Memory B cell (primary cell): Measurements from ENCODE around the gene NACC1.

ENCODE experiments used
- ATAC-seq: fragments of 150-1000 bp; cut with Tn5 transposase; 2 replicates; pipeline ENCODE4 v1.10.0; 2021; ENCODE audit warnings: low read depth, mild to moderate bottlenecking, moderate library complexity
- DNase-seq, 2 donors: peaks; one replicate each; pipeline ENCODE4 v3.0.0; 2022; ENCODE audit warnings: low spot score in 2 of 2
- H3K27ac Mint-ChIP-seq: one replicate; pipeline ENCODE4 v1.8.0; 2022; ENCODE audit warnings: mild to moderate bottlenecking, moderate library complexity, mixed read lengths
- H3K27me3 Mint-ChIP-seq: one replicate; pipeline ENCODE4 v1.8.0; 2022; ENCODE audit warnings: mixed read lengths
- H3K36me3 Mint-ChIP-seq: one replicate; pipeline ENCODE4 v1.8.0; 2022; ENCODE audit warnings: mild to moderate bottlenecking, mixed read lengths
- H3K4me1 Mint-ChIP-seq: one replicate; pipeline ENCODE4 v1.8.0; 2022; ENCODE audit warnings: mixed read lengths
- H3K4me3 Mint-ChIP-seq: one replicate; pipeline ENCODE4 v1.8.0; 2022; ENCODE audit warnings: mild to moderate bottlenecking, moderate library complexity, mixed read lengths
- H3K9me3 Mint-ChIP-seq: one replicate; pipeline ENCODE4 v1.8.0; 2022; ENCODE audit warnings: mixed read lengths

NACC1 gene

DNA sequence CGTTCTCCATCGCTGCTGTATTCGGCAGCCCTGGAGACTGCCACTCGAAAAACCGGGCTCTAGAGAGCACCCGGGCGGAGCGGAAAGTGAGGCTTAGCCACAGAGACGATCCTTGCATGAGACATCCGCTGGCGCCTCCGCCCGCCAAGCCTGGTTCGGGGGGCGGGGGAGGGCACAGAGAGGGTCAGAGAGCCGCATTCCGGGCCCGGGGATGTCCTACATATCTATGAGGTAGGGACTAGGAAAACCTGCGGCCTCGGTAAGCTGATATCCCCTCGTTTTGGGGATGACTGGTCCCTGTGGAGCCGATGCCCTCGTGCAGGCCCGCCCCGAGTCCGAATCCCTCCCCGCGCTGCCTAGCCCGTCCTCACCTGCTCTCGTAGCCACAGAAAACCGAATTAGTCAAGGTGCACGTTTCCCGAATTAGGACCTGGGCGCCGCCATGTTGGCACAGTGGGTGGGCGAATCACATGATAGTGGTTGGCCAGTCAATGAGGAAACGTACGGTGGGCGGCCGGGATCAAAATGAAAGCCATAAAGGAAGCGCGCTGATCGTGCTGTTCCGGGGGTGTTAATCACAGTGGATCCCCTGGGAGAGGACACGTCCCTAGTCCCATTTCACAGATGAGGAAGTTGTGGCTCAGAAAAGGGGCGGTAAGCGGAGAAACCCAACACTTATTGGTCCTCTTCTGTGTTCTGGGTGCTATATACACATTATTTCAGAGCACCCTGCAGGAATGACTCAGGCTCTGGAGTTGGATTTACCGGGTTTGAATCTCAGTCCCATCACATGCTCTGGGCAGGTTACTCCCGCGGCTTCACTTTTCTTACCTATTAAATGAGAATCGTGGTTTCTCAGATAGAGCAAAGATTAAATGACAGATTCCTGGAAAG, 1.5 kb upstream of the NACC1 start, which contains the start of gene TRMT1:
TSS of gene TRMT1 (minus strand) at position 459 of the 894 bp plus-strand sequence. CDS start at position 118, 341 bp downstream.
- DNase-seq, result peak; percentile 79 to 85
- peaks cover 22% of the 10 kb centered on the region for H3K4me1 Mint-ChIP-seq
- peak; percentile 68 for ATAC-seq
- H3K36me3 Mint-ChIP-seq, result peaks cover 2% of the 10 kb centered on the region
- no peaks in the 10 kb centered on the region for H3K27me3 Mint-ChIP-seq
- H3K4me3 Mint-ChIP-seq, result peak within 1 kb of the TSS; percentile 92
- H3K27ac Mint-ChIP-seq, result peak within 1 kb of the TSS; percentile 87
- no peaks in the 10 kb centered on the region for H3K9me3 Mint-ChIP-seq

DNA sequence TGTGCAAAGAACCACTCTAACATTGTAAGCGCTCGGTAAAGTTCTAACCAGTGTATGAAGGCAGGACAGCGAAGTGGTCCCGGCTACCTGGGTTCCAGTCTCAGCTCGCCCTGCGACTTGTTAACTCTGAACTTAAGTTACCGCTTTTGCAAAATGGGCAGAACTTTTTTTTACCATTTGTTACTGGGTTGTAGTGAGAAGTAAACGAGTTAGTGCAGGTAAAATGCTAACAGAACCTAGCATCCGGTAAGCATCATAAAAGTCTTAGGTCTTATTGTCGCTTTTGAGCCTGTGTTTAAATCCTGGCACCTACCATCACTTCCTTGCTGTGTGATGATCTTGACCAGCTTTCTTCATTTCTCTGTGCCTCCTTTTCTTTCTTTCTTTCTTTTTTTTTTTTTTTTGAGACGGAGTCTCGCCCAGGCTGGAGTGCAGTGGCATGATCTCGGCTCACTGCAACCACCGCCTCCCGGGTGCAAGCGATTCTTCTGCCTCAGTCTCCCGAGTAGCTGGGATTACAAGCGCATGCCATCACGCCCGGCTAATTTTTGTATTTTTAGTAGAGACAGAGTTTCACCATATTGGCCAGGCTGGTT, 790 bp upstream of the NACC1 start:
- peak; percentile 8 for ATAC-seq
- peaks cover 28% of the 10 kb centered on the region for H3K4me1 Mint-ChIP-seq
- no peaks in the 10 kb centered on the region for H3K27me3 Mint-ChIP-seq
- H3K27ac Mint-ChIP-seq, result peak overlapping the region; percentile 87
- DNase-seq, result peak in 1 of 2 donors; percentile 16
- peak overlapping the region; percentile 92 for H3K4me3 Mint-ChIP-seq
- H3K9me3 Mint-ChIP-seq, result no peaks in the 10 kb centered on the region
- peaks cover 2% of the 10 kb centered on the region for H3K36me3 Mint-ChIP-seq

DNA sequence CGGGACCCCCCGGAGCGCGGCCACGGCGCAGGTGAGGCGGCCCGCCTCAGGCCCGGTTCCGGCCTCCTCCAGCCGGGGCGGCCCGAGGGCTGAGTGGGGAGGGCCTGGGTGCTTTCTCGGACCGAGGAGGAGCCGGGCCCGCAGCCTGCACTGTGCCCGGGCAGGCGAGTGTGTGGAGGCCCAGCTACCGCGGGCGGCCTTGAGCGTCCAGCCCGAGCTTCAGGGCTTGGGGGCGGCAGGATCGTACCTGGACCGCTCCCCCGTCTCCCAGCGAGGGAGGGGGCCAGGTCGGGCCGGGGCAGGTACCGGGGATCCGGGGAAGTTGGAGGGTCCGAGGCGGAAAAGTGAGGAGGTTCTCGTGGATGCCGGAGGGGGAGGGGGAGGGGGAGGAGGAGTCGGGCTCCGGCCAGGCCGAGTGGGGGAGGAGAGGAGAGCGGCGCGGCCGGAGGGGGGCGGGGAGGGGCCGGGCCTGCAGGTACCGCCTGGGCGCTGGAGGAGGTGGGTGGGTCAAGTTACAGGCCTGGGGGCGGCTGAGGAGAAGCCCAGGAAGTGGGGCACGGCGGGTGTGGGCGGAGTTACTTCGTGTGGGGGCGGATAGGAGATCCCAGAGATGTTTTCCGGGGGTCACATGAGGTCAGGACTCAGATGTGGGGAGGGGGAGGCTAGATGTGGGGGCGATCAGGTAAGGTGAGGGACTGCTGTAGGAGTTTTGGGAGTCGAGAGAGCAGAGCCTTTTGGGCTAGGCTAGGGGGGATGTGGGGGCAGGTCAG, 545 bp downstream of the NACC1 start:
- no peaks in the 10 kb centered on the region for H3K27me3 Mint-ChIP-seq
- no peak for ATAC-seq

DNA sequence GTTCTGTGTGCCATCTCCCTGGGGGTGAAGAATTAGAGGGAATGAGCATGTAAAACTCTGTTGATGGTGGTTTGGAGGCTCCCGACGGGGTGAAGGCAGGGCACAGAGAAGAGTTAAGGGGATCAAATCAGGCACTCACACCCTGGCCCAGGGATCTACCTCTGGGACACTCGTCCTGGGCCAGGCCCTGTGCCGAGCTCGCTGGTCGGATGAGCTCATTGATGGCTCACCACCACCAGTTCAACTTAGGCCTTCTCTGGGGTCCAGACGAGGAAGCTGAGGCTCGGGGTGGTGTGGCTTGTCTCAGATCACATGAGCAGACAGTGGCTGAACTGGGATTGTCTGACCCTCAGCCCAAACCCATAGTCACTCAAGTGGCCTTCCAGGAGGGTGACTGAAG, 1.6 kb downstream of the NACC1 start:
- H3K36me3 Mint-ChIP-seq, result peaks cover 2% of the 10 kb centered on the region
- peaks cover 33% of the 10 kb centered on the region for H3K4me1 Mint-ChIP-seq
- no peaks in the 10 kb centered on the region for H3K9me3 Mint-ChIP-seq
- peak overlapping the region; percentile 85 for H3K4me3 Mint-ChIP-seq
- H3K27ac Mint-ChIP-seq, result peak overlapping the region; percentile 55
- ATAC-seq (no peak), DNase-seq (no peak)
- no peaks in the 10 kb centered on the region for H3K27me3 Mint-ChIP-seq

More for the DNA sequence above, 545 bp downstream of the NACC1 start:
- Mint-ChIP-seq H3K4me1 (peaks cover 33% of the 10 kb centered on the region), H3K27ac (peak overlapping the region; percentile 55), H3K36me3 (peaks cover 2% of the 10 kb centered on the region), H3K4me3 (peak overlapping the region; percentile 85), H3K9me3 (no peaks in the 10 kb centered on the region)
- DNase-seq, result peak in 1 of 2 donors; percentile 24

DNA sequence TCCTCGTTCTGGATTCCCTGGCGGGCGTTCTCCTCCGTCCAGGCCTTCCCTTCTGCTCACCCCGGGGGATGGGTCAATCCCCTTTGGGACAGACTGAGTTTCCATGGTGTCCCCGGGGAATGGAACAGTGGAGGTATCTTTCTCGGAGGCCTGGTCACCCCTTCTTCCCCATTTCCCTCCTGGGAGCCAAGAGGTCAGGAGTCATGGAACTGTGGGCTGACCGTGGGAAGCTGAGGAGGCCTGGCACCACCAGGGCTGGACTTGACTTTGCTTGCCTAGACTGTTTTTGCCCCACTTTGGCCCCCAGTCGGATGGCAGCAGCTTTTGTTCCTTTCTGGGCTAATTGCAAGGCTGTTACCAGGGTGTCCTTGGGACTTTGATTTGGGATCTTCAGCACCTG, 2.0 kb downstream of the NACC1 start:
- peak overlapping the region; percentile 35 for H3K4me3 Mint-ChIP-seq
- H3K27ac Mint-ChIP-seq, result no peak overlapping the region
- ATAC-seq, result no peak
- no peaks in the 10 kb centered on the region for H3K27me3 Mint-ChIP-seq
- no peak for DNase-seq
- peaks cover 2% of the 10 kb centered on the region for H3K36me3 Mint-ChIP-seq
- peaks cover 33% of the 10 kb centered on the region for H3K4me1 Mint-ChIP-seq
- H3K9me3 Mint-ChIP-seq, result no peaks in the 10 kb centered on the region

DNA sequence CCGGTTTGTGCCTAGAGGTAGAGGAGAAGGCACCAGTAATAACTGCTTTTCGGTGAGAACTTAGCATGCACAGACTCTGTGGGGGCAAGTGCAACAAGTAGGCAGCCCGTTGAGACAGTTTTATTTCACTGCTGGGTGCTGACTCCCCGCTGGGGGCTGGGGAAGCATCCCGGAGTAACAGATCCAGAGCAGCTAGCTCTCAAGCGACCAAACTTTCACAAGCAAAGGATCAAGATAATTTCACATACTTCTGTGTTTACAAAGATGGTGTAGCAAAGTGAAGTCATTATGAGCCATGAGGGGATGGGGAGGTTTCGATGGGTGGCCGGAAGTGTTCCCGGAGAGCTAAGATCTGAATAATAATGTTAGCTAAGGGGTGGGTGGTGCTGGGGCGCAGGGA, 2.8 kb downstream of the NACC1 start:
- Mint-ChIP-seq H3K9me3 (no peaks in the 10 kb centered on the region), H3K27me3 (no peaks in the 10 kb centered on the region), H3K36me3 (no peaks in the 10 kb centered on the region), H3K4me3 (no peak overlapping the region), H3K27ac (no peak overlapping the region), H3K4me1 (peaks cover 30% of the 10 kb centered on the region)
- DNase-seq (no peak), ATAC-seq (no peak)

DNA sequence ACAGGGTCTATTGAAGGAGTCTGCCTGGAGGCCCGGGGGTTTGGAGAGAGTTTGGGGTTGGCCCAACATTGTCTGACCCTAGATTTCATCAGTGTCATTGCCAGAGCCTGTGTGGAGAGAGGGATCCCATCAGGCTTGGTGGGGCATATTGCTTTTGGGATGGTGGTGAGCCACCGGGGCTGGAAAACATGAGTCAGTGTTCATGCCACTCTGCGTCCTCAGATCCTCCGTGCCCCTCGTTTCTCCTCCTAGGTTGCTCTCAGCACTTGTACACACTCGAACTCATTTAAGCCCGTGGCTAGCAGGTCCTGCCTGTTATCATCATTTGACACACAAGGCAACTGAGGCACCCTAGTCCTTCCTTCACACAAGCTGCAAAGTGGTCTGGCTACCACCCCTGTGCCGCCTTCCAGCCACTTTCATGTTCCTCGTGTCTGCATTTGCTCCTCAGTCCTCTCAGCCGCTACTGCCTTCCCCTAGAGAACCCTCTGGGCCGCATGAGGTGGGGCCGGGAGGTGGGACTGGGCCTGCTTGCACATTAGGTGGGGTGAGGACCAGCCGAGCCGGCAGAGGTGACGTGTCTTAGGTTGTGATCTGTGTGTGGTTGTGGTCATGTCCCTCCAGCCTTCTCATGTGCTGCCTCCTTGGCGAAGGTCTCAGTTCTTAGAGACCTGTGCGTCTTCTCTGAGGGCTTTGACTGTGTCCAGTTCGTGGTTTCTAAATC, 3.6 kb downstream of the NACC1 start:
- Mint-ChIP-seq H3K4me3 (peak overlapping the region; percentile 15), H3K27me3 (no peaks in the 10 kb centered on the region), H3K27ac (peak overlapping the region; percentile 19), H3K9me3 (no peaks in the 10 kb centered on the region), H3K4me1 (peaks cover 27% of the 10 kb centered on the region), H3K36me3 (no peaks in the 10 kb centered on the region)
- DNase-seq (no peak), ATAC-seq (no peak)

DNA sequence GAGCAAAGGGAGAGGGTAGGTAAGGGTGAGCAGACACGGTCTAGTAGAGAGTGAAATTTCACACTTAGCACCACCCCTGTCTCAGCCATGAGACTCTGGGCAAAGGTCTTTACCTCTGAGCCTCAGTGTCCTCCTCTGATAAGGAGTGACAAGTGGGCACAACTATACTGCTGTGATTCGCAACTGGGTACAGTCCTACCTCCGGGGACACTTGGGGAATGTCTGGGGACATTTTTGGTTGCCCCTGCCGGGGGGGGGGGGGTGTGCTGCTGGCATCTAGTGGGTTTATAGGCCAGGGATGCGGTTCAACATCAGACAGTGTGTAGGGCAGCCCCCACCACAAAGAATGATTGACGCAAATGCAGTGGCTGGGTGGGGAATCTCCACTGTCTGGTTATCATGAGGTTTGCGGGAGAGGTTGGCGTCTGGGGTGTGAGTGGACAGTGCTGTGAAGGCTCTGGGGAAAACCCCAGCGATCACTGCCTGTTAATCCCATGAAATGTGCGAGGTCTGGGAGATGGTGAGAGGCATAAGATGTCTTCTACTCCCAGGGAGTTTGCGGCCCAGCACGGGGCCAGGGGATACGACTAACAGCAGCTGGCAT, 4.3 kb downstream of the NACC1 start:
- H3K4me1 Mint-ChIP-seq, result peaks cover 26% of the 10 kb centered on the region
- H3K27me3 Mint-ChIP-seq, result no peaks in the 10 kb centered on the region
- no peaks in the 10 kb centered on the region for H3K9me3 Mint-ChIP-seq
- peak overlapping the region; percentile 15 for H3K4me3 Mint-ChIP-seq
- no peaks in the 10 kb centered on the region for H3K36me3 Mint-ChIP-seq
- no peak for ATAC-seq
- no peak for DNase-seq
- H3K27ac Mint-ChIP-seq, result peak overlapping the region; percentile 19

DNA sequence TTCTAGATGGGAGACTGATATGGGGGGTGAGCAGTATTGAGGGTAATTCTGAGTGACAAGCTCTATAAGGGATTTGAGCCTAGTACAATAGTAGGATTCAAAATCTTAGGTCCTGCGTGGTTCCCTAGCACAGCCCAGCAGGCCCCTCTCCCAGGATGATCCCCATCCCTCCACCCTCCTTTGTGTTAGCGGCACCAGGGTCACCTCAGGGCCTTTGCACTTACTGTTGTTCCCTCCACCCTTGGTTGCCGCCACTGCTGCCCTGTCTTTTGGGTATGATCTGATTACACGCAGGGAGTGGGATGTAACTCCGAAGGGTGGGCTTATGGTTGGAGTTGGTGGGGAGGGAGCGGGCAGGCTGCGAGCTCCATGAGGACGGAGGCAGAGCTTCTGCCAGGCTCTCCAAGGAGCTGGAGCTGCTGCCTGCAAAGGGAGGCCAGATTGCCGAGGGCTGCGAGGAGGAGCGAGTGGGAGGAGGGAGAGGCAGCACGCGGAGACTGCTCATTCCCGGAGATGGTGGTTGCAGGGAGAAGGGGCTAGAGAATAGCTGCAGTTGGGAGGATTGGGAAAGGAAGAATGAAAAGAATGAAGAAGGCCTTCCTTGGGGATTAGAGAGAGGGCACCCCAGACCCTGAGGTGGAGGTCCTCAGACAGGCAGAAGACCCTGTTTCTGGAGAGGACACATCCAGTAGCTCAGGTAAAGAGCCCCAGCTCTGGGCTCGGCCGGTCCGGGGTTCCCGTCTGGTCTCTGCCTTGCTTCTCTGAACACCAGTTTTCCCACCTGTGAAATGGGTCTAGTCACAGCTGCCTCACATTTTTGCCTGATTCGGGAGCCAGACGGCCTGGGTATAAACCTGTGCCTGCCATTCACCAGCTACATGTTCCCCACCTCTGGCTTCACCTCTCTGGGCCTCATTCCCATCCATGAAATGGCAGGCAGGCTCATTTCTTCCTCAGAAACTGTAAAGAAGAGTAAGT, 5.2 kb downstream of the NACC1 start:
- Mint-ChIP-seq H3K27ac (no peak overlapping the region), H3K9me3 (no peaks in the 10 kb centered on the region), H3K27me3 (no peaks in the 10 kb centered on the region), H3K4me3 (no peak overlapping the region), H3K36me3 (no peaks in the 10 kb centered on the region), H3K4me1 (peaks cover 24% of the 10 kb centered on the region)
- ATAC-seq (no peak), DNase-seq (no peak)

DNA sequence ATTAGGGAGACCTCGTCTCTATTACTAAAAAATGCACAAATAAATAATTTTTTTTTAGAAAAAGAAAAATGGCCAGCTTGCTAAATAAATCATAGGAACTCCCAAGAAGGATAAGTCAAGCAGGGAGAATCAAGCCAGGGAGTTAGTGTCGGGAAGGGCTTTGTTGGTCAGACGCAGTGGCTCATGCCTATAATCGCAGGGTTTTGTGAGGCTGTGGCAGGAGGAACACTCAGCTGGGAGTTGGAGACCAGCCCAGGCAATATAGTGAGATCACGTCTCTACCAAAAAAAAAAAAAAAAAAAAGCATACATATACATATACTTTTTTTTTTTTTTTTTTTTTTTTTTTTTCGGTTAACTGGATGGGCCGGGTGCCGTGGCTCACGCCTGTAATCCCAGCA, 9.0 kb downstream of the NACC1 start:
- no peak overlapping the region for H3K27ac Mint-ChIP-seq
- H3K4me3 Mint-ChIP-seq, result no peak overlapping the region
- no peak for ATAC-seq
- peaks cover 2% of the 10 kb centered on the region for H3K36me3 Mint-ChIP-seq
- no peak for DNase-seq
- H3K4me1 Mint-ChIP-seq, result peaks cover 14% of the 10 kb centered on the region
- H3K9me3 Mint-ChIP-seq, result no peaks in the 10 kb centered on the region
- H3K27me3 Mint-ChIP-seq, result no peaks in the 10 kb centered on the region

DNA sequence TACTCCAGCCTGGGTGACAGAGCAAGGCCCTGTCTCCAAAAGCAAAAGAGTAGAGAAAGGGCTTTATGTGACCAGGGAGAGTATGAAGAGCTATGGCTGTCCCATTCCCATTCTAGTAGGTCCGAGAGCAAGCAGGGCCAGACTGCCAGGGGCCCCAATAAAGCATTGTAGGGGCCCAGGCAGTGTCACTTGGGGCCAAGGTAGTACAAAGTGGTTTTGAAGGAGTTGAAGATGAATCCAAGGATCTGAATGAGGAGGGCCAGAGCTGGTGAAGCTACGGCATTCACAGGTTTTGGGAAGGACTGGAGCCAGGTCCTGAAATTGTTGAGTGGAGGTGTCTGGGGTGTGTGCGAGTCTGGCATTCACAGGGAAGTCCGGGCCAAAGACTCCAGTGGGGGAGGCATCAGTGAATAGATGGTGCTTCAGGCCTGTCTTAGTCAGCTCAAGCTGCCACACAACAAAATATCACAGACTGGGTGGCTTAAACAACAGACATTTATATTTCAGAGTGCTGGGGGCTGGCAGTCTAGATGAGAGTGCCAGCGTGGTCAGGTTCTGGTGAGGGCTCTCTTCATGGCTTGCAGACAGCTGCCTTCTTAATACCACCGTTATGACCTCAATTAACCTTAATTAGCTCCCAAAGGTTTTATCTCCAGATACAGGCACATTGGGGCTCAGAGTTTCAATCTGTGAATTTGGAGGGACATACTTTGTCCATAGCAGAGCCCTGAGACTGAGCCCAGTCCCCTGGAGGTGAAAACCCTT, 9.9 kb downstream of the NACC1 start:
- peak overlapping the region; percentile 65 for H3K27ac Mint-ChIP-seq
- H3K4me1 Mint-ChIP-seq, result peaks cover 12% of the 10 kb centered on the region
- DNase-seq (no peak), ATAC-seq (no peak)
- H3K4me3 Mint-ChIP-seq, result no peak overlapping the region
- no peaks in the 10 kb centered on the region for H3K9me3 Mint-ChIP-seq
- peaks cover 2% of the 10 kb centered on the region for H3K36me3 Mint-ChIP-seq
- no peaks in the 10 kb centered on the region for H3K27me3 Mint-ChIP-seq

DNA sequence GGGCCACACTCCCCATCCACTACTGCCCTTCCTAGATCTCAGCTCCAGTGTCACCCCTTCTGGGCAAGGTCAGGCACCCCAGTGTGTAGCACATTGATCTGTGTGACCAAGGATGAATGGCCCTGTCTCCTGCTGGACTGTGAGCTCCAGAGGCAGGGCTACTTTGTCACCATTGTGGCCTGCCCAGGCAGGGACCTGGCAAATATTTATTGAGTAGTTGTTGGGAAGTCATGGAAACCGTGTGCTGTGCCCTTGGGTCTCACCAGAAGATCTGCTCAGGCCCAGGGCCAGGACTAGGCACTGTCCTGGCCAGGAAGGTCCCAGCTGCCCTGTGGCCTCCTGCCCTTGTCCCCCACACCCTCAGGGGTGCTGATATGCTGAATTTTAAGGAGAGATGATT, 10.5 kb downstream of the NACC1 start:
- Mint-ChIP-seq H3K9me3 (no peaks in the 10 kb centered on the region), H3K27me3 (no peaks in the 10 kb centered on the region), H3K36me3 (peaks cover 2% of the 10 kb centered on the region), H3K4me1 (peaks cover 9% of the 10 kb centered on the region), H3K27ac (no peak overlapping the region), H3K4me3 (no peak overlapping the region)
- DNase-seq, result no peak
- ATAC-seq, result no peak
